Lung (tissue), 12 donors: ENCODE data around the gene ZNRF1. TPM values are rescaled to one million over a fixed set of nuclear protein-coding genes. Genes with fewer than 3 reads are reported as not detected.

ENCODE experiments used
- ATAC-seq: fragments of 200-7000 bp; cut with Tn5 transposase; one replicate; pipeline ENCODE4 v1.9.1; 2020; ENCODE audit warnings: moderate number of reproducible peaks; ENCODE audit not compliant: insufficient read depth, low FRiP score
- DNase-seq, 3 donors: peaks; one replicate each; pipeline ENCODE4 v3.0.0-alpha.2; 2013 to 2017
- H3K27ac ChIP-seq, 2 donors: one replicate each; pipeline ENCODE4 v1.5.1; 2013; ENCODE audit warnings: mild to moderate bottlenecking in 2 of 2, moderate library complexity in 2 of 2, control low read depth in 1 of 2, inconsistent platforms in 1 of 2, low read depth in 1 of 2, low read length in 1 of 2
- H3K27me3 ChIP-seq, 3 donors: one replicate each; pipeline ENCODE4 v1.5.1; 2013; ENCODE audit warnings: low read length in 2 of 3; ENCODE audit not compliant: control insufficient read depth in 3 of 3, insufficient read depth in 3 of 3
- H3K36me3 ChIP-seq, 4 donors: one replicate each; pipeline ENCODE4 v1.5.1; 2013; ENCODE audit warnings: low read length in 4 of 4, mild to moderate bottlenecking in 1 of 4, moderate library complexity in 1 of 4; ENCODE audit not compliant: control insufficient read depth in 4 of 4, insufficient read depth in 4 of 4
- H3K4me1 ChIP-seq, 5 donors: one replicate each; pipeline ENCODE4 v1.5.1; 2013; ENCODE audit warnings: low read length in 5 of 5, mild to moderate bottlenecking in 2 of 5, moderate library complexity in 1 of 5; ENCODE audit not compliant: control insufficient read depth in 5 of 5, insufficient read depth in 5 of 5
- H3K4me3 ChIP-seq: one replicate; pipeline ENCODE4 v1.5.1; 2013; ENCODE audit warnings: mild to moderate bottlenecking, control low read depth, moderate library complexity
- H3K9ac ChIP-seq, 2 donors: one replicate each; pipeline ENCODE4 v1.5.1; 2013; ENCODE audit warnings: low read length in 2 of 2, control low read depth in 1 of 2; ENCODE audit not compliant: insufficient read depth in 1 of 2
- H3K9me3 ChIP-seq, 4 donors: one replicate each; pipeline ENCODE4 v1.5.1; 2013; ENCODE audit warnings: low read length in 3 of 4, mild to moderate bottlenecking in 1 of 4, moderate library complexity in 1 of 4; ENCODE audit not compliant: control insufficient read depth in 4 of 4, insufficient read depth in 3 of 4
- CTCF ChIP-seq: IDR thresholded peaks from 2 replicates; pipeline ENCODE4 v1.5.1; 2012; ENCODE audit warnings: mild to moderate bottlenecking; ENCODE audit errors: control extremely low read depth, extremely low read depth
- WGBS, 2 donors: extraction: QIAGEN DNeasy Blood & Tissue Kit; methylation state at CpG; one replicate each; pipeline ENCODE4 v1.1.7; 2013; 5-methylcytosine and 5-hydroxymethylcytosine counted together
- polyA plus RNA-seq, 2 donors: library from polyadenylated mRNA; stranded (reverse); fragments of 200-250 nt; gene quantifications; one replicate each; pipeline ENCODE4 v1.2.1, GENCODE V29; 2013
- total RNA-seq, 2 donors: library from RNA; depleted of rRNA in 1 of 2; stranded (reverse); fragments of >200 nt in 1 of 2; gene quantifications; one replicate each; pipeline ENCODE4 v1.2.1, GENCODE V29; 2014 to 2021
- donor health status: control.
- donor health status: control.
- donor health status: Bipolar disorder and iron deficiency.
- donor health status: healthy.
- donor health status: DM: yes; HTN: yes; CAD: no.

Gene ZNRF1
- total and polyA plus RNA-seq, 4 donors, result 8.9 to 25.1 (median 16.2) TPM

- WGBS, 2 donors, result 97% methylated on average over 11 of the region's 11 CpGs
- Histone ChIP-seq H3K36me3 (peaks cover 23 to 48% (median 41%) of the 10 kb centered on the region in 4 donors), H3K4me1 (no peaks in the 10 kb centered on the region), H3K9me3 (no peaks in the 10 kb centered on the region), H3K27ac (no peak overlapping the region), H3K9ac (no peak overlapping the region), H3K27me3 (no peaks in the 10 kb centered on the region), H3K4me3 (no peak overlapping the region)
- DNase-seq (no peak), ATAC-seq (no peak)
- TF ChIP-seq CTCF, result no peak
These were observed 47.6 kb upstream of the ZNRF1 start for GRCh38 chr16:74951206-74951605.

GRCh38 chr16:74951681-74952080 lies 47.1 kb upstream of the ZNRF1 start:
- Histone ChIP-seq H3K4me3 (no peak overlapping the region), H3K27ac (no peak overlapping the region), H3K9ac (no peak overlapping the region), H3K27me3 (no peaks in the 10 kb centered on the region), H3K9me3 (no peaks in the 10 kb centered on the region), H3K4me1 (no peaks in the 10 kb centered on the region), H3K36me3 (peaks cover 21 to 49% (median 40%) of the 10 kb centered on the region in 4 donors)
- ATAC-seq, result no peak
- TF ChIP-seq CTCF, result no peak
- DNase-seq, result no peak
- 78 to 88% methylated on average over 4 of the region's 4 CpGs for WGBS, 2 donors

GRCh38 chr16:74954763-74955162 lies 44.1 kb upstream of the ZNRF1 start:
- H3K27ac ChIP-seq, result no peak overlapping the region
- no peak overlapping the region for H3K4me3 ChIP-seq
- H3K4me1 ChIP-seq, result peaks cover 0 to 4% (median 0%) of the 10 kb centered on the region in 5 donors
- WGBS, 2 donors, result 91 to 98% methylated on average over 4 of the region's 4 CpGs
- H3K9ac ChIP-seq, result no peak overlapping the region
- no peaks in the 10 kb centered on the region for H3K27me3 ChIP-seq
- peaks cover 19 to 31% (median 30%) of the 10 kb centered on the region in 4 donors for H3K36me3 ChIP-seq
- DNase-seq, result no peak
- TF ChIP-seq CTCF, result no peak
- no peak for ATAC-seq
- no peaks in the 10 kb centered on the region for H3K9me3 ChIP-seq

GRCh38 chr16:74973304-74973703 lies 25.5 kb upstream of the ZNRF1 start:
- ATAC-seq (no peak), DNase-seq (no peak)
- H3K4me3 ChIP-seq, result no peak overlapping the region
- H3K4me1 ChIP-seq, result no peaks in the 10 kb centered on the region
- no peaks in the 10 kb centered on the region for H3K9me3 ChIP-seq
- H3K36me3 ChIP-seq, result peaks cover 0 to 13% (median 5%) of the 10 kb centered on the region in 4 donors
- no peak overlapping the region for H3K27ac ChIP-seq
- TF ChIP-seq CTCF, result no peak
- WGBS, 2 donors, result 91 to 99% methylated on average over 10 of the region's 10 CpGs
- H3K9ac ChIP-seq, result no peak overlapping the region
- H3K27me3 ChIP-seq, result no peaks in the 10 kb centered on the region
